Thyroid gland (tissue), 4 donors: ENCODE results near the gene HMCES.

ENCODE experiments used
- CTCF ChIP-seq, 6 experiments: fragments of 200-600 bp in 3 of 6; fragments of 450-650 bp in 3 of 6; sonication (generic) in 3 of 6; IDR thresholded peaks; one replicate each; pipeline ENCODE4 v1.5.1; 2016 to 2019; ENCODE audit warnings: antibody characterized with exemption in 6 of 6, mild to moderate bottlenecking in 2 of 6, inconsistent platforms in 1 of 6, moderate library complexity in 1 of 6
- POLR2A ChIP-seq, 2 donors: fragments of 450-650 bp; IDR thresholded peaks; one replicate each; pipeline ENCODE4 v1.6.1; 2017; ENCODE audit warnings: antibody characterized with exemption in 2 of 2, mild to moderate bottlenecking in 2 of 2, moderate library complexity in 1 of 2

DNA sequence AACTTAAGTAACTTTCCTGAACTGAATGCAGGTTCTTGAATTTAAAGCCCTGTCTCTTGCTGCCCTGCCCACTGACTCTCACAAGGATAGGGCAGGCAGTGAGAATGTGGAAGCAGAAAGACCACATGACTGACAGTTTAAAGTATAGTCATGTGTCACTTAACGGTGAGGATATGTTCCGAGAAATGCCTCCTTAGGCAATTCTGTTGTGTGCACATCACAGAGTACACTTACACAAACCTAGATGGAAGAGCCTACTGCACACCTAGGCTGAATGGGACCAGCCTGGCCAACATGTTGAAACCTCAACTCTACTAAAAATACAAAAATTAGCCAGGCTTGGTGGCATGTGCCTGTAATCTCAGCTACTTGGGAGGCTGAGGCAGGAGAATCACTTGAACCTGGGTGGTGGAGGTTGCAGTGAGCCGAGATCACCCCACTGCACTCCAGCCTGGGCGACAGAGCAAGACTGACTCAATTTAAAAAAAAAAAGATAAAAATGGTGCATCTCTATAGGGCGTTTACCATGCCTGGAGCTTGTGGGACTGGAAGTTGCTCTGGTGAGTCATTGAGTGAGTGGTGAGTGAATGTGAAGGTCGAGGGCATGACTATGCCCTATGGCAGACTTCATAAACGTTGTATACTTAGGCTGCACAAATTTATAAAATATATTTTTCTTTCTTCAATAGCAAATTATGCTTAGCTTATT, 48.2 kb upstream of the HMCES start:
- TF ChIP-seq POLR2A (IDR thresholded peaks at IDR 0.05): no peak
- no peak for TF ChIP-seq CTCF (IDR thresholded peaks at IDR 0.05)
